DMS 273 treated with DMSO at 0.1 percent for 48 hours (cell line): ENCODE results near the gene SS18.

Experiments
- DNase-seq: peaks from one replicate; lab custom pipeline; 2025; lab: John Stamatoyannopoulos, UW

SS18 gene

GRCh38 chr18:26071725-26072124, 18.7 kb downstream of the SS18 start:
- no peak for DNase-seq

GRCh38 chr18:26071020-26071419, 19.4 kb downstream of the SS18 start:
- no peak for DNase-seq

GRCh38 chr18:26059357-26059756, 31.1 kb downstream of the SS18 start:
- no peak for DNase-seq

- no peak for DNase-seq
Observed at GRCh38 chr18:26057344-26057773, 33.1 kb downstream of the SS18 start.

- DNase-seq = no peak
Observed at GRCh38 chr18:26056291-26056690, 34.1 kb downstream of the SS18 start.

- no peak for DNase-seq
Observed at GRCh38 chr18:26052505-26052904, 37.9 kb downstream of the SS18 start.

- DNase-seq = no peak
Observed at GRCh38 chr18:26051843-26052242, 38.6 kb downstream of the SS18 start.

- no peak for DNase-seq
Observed at GRCh38 chr18:26046419-26047077, 43.9 kb downstream of the SS18 start.

- no peak for DNase-seq
Observed at GRCh38 chr18:26044807-26045206, 45.6 kb downstream of the SS18 start.

- no peak for DNase-seq
Observed at GRCh38 chr18:26040051-26040656, 50.3 kb downstream of the SS18 start.

GRCh38 chr18:26039203-26039602, 51.2 kb downstream of the SS18 start:
- no peak for DNase-seq

- DNase-seq = no peak
Observed at GRCh38 chr18:26036635-26037034, 53.8 kb downstream of the SS18 start.

- no peak for DNase-seq
Observed at GRCh38 chr18:26034850-26035497, 55.4 kb downstream of the SS18 start.

- DNase-seq = no peak
Observed at GRCh38 chr18:26022585-26022984, 67.8 kb downstream of the SS18 start.

- DNase-seq = no peak
Observed at GRCh38 chr18:26021061-26021754, 69.2 kb downstream of the SS18 start.

GRCh38 chr18:26017929-26018328, 72.5 kb downstream of the SS18 start:
- no peak for DNase-seq

- no peak for DNase-seq
Observed at GRCh38 chr18:26014462-26014861, 76.0 kb downstream of the SS18 start.

- no peak for DNase-seq
Observed at GRCh38 chr18:26008619-26009018, 81.8 kb downstream of the SS18 start.

- DNase-seq = no peak
Observed at GRCh38 chr18:26008096-26008495, 82.3 kb downstream of the SS18 start.

GRCh38 chr18:26005950-26006349, 84.5 kb downstream of the SS18 start:
- no peak for DNase-seq

- DNase-seq = no peak
Observed at GRCh38 chr18:26004832-26005231, 85.6 kb downstream of the SS18 start.

- DNase-seq = no peak
Observed at GRCh38 chr18:26003817-26004216, 86.6 kb downstream of the SS18 start.

- no peak for DNase-seq
Observed at GRCh38 chr18:26003356-26003755, 87.1 kb downstream of the SS18 start.
